ENCODE measurements around the gene GDF7. TPM values are rescaled to one million over a fixed set of nuclear protein-coding genes. Genes with fewer than 3 reads are reported as not detected.

Gene GDF7
- total and polyA plus RNA-seq, 2 experiments from 2014 or later = 0.24 to 0.37 TPM

- WGBS (ENCODE audit: low lambda C conversion rate, missing lambda C conversion rate) = 73% methylated on average over 2 of the region's 2 CpGs
- H3K27me3 ChIP-seq = no peaks in the 10 kb centered on the region
- no peak overlapping the region for H3K27ac ChIP-seq
- H3K79me2 ChIP-seq = no peaks in the 10 kb centered on the region
- H2AFZ ChIP-seq = no peak overlapping the region
- no peaks in the 10 kb centered on the region for H3K36me3 ChIP-seq (replicated peaks; ENCODE audit: insufficient read depth, low read depth)
- no peaks in the 10 kb centered on the region for H4K20me1 ChIP-seq (ENCODE audit: insufficient read depth, poor library complexity, severe bottlenecking)
- H3K4me1 ChIP-seq (ENCODE audit: insufficient read depth) = peaks cover 1% of the 10 kb centered on the region
- no peak overlapping the region for H3K4me3 ChIP-seq
- H3K9me3 ChIP-seq (ENCODE audit: low read depth) = no peaks in the 10 kb centered on the region
- DNase-seq (ENCODE audit: low spot score) = no peak
- H3K9me2 ChIP-seq (replicated peaks; ENCODE audit: insufficient read depth) = no peaks in the 10 kb centered on the region
- H3K4me2 ChIP-seq = no peak overlapping the region
- TF ChIP-seq EZH2 (IDR thresholded peaks at IDR 0.05; ENCODE audit: borderline replicate concordance) = no peak
- TF ChIP-seq CTCF (IDR thresholded peaks at IDR 0.05; ENCODE audit: poor library complexity) = no peak
- no peak for TF ChIP-seq EZH2phosphoT487 (IDR thresholded peaks at IDR 0.05; ENCODE audit: low read depth, severe bottlenecking, unreplicated experiment)
Observed at GRCh38 chr2:20696366-20696765, 29.4 kb downstream of the GDF7 start.

GRCh38 chr2:20697322-20697934 lies 30.5 kb downstream of the GDF7 start:
- H3K79me2 ChIP-seq = no peaks in the 10 kb centered on the region
- H3K4me3 ChIP-seq = no peak overlapping the region
- no peaks in the 10 kb centered on the region for H4K20me1 ChIP-seq (ENCODE audit: insufficient read depth, poor library complexity, severe bottlenecking)
- no peaks in the 10 kb centered on the region for H3K9me2 ChIP-seq (replicated peaks; ENCODE audit: insufficient read depth)
- WGBS (ENCODE audit: low lambda C conversion rate, missing lambda C conversion rate) = 66% methylated on average over 2 of the region's 2 CpGs
- no peak overlapping the region for H2AFZ ChIP-seq
- no peaks in the 10 kb centered on the region for H3K4me1 ChIP-seq (ENCODE audit: insufficient read depth)
- no peaks in the 10 kb centered on the region for H3K9me3 ChIP-seq (ENCODE audit: low read depth)
- no peaks in the 10 kb centered on the region for H3K27me3 ChIP-seq
- TF ChIP-seq CTCF (IDR thresholded peaks at IDR 0.05; ENCODE audit: poor library complexity) (no peak), EZH2phosphoT487 (IDR thresholded peaks at IDR 0.05; ENCODE audit: low read depth, severe bottlenecking, unreplicated experiment) (no peak), EZH2 (IDR thresholded peaks at IDR 0.05; ENCODE audit: borderline replicate concordance) (no peak)
- no peak overlapping the region for H3K4me2 ChIP-seq
- no peak overlapping the region for H3K27ac ChIP-seq
- no peaks in the 10 kb centered on the region for H3K36me3 ChIP-seq (replicated peaks; ENCODE audit: insufficient read depth, low read depth)
- DNase-seq (ENCODE audit: low spot score) = no peak

GRCh38 chr2:20698916-20699613 lies 32.1 kb downstream of the GDF7 start:
- H3K4me1 ChIP-seq (ENCODE audit: insufficient read depth) = no peaks in the 10 kb centered on the region
- no peaks in the 10 kb centered on the region for H3K79me2 ChIP-seq
- H3K9me3 ChIP-seq (ENCODE audit: low read depth) = no peaks in the 10 kb centered on the region
- no peaks in the 10 kb centered on the region for H4K20me1 ChIP-seq (ENCODE audit: insufficient read depth, poor library complexity, severe bottlenecking)
- no peak overlapping the region for H2AFZ ChIP-seq
- H3K27ac ChIP-seq = no peak overlapping the region
- no peak for TF ChIP-seq CTCF (IDR thresholded peaks at IDR 0.05; ENCODE audit: poor library complexity)
- no peak for TF ChIP-seq EZH2 (IDR thresholded peaks at IDR 0.05; ENCODE audit: borderline replicate concordance)
- no peak for TF ChIP-seq EZH2phosphoT487 (IDR thresholded peaks at IDR 0.05; ENCODE audit: low read depth, severe bottlenecking, unreplicated experiment)
- no peaks in the 10 kb centered on the region for H3K36me3 ChIP-seq (replicated peaks; ENCODE audit: insufficient read depth, low read depth)
- DNase-seq (ENCODE audit: low spot score) = no peak
- no peak overlapping the region for H3K4me2 ChIP-seq
- no peaks in the 10 kb centered on the region for H3K27me3 ChIP-seq
- H3K4me3 ChIP-seq = no peak overlapping the region
- WGBS (ENCODE audit: low lambda C conversion rate, missing lambda C conversion rate) = 94% methylated on average over 4 of the region's 4 CpGs
- H3K9me2 ChIP-seq (replicated peaks; ENCODE audit: insufficient read depth) = no peaks in the 10 kb centered on the region

All from hepatocyte (in vitro differentiated cells).